MCF 10A (cell line): ENCODE measurements around the gene LRRFIP1. TPM values are rescaled to one million over a fixed set of nuclear protein-coding genes. Genes with fewer than 3 reads are reported as not detected.

Source experiments
- BruUV-seq: library from RNA; stranded (reverse); fragments of 400-500 nt; replicated peaks from 2 replicates; lab custom pipeline; 2021; lab: Mats Ljungman, UMichigan
- CTCF ChIA-PET: fragments of 300-600 bp; sonication (Branson Sonifier 250); formaldehyde crosslinking; extraction: SDS; loops from one replicate; lab custom pipeline; 2021; ENCODE audit warnings: antibody characterized with exemption, inconsistent platforms; lab: Yijun Ruan, JAX
- POLR2A ChIA-PET: fragments of 300-600, 350-650 bp; sonication (Branson Sonifier 250); formaldehyde crosslinking; extraction: SDS; loops from one replicate; lab custom pipeline; 2020; ENCODE audit warnings: antibody characterized with exemption, inconsistent platforms; lab: Yijun Ruan, JAX
- DNase-seq: peaks from one replicate; pipeline ENCODE4 v3.0.0-alpha.2; 2018; ENCODE audit not compliant: unreplicated experiment
- H3K27ac Mint-ChIP-seq: one replicate; pipeline ENCODE4 v1.8.0; 2022; ENCODE audit warnings: mild to moderate bottlenecking, low read depth, mixed read lengths; ENCODE audit not compliant: unreplicated experiment
- H3K27me3 Mint-ChIP-seq: one replicate; pipeline ENCODE4 v1.8.0; 2022; ENCODE audit warnings: mixed read lengths; ENCODE audit not compliant: insufficient read depth, unreplicated experiment
- H3K36me3 Mint-ChIP-seq: one replicate; pipeline ENCODE4 v1.8.0; 2022; ENCODE audit warnings: mild to moderate bottlenecking, moderate library complexity, mixed read lengths; ENCODE audit not compliant: insufficient read depth, unreplicated experiment
- H3K4me1 Mint-ChIP-seq: one replicate; pipeline ENCODE4 v1.8.0; 2022; ENCODE audit warnings: mixed read lengths; ENCODE audit not compliant: insufficient read depth, unreplicated experiment
- H3K4me3 Mint-ChIP-seq: one replicate; pipeline ENCODE4 v1.8.0; 2022; ENCODE audit warnings: mild to moderate bottlenecking, moderate library complexity, mixed read lengths; ENCODE audit not compliant: unreplicated experiment
- H3K9me3 Mint-ChIP-seq: one replicate; pipeline ENCODE4 v1.8.0; 2022; ENCODE audit warnings: mixed read lengths; ENCODE audit not compliant: unreplicated experiment
- intact Hi-C: fragments of 100-400 bp; cut with micrococcal nuclease; formaldehyde crosslinking; loops from 2 replicates; pipeline ENCODE4 v1.14.1; 2022
- total RNA-seq: library from RNA; stranded (reverse); gene quantifications from 2 replicates; pipeline ENCODE4 v1.2.3, GENCODE V29; 2022
- TF ChIP-seq, protein P1 (sequence below): fragments of 200-600 bp; IDR thresholded peaks from one replicate; pipeline ENCODE4 v1.8.0; 2022; ENCODE audit warnings: antibody characterized with exemption, mild to moderate bottlenecking; ENCODE audit not compliant: unreplicated experiment

Gene LRRFIP1
- total RNA-seq, 1 experiment from 2014 or later, result 197 TPM

DNA sequence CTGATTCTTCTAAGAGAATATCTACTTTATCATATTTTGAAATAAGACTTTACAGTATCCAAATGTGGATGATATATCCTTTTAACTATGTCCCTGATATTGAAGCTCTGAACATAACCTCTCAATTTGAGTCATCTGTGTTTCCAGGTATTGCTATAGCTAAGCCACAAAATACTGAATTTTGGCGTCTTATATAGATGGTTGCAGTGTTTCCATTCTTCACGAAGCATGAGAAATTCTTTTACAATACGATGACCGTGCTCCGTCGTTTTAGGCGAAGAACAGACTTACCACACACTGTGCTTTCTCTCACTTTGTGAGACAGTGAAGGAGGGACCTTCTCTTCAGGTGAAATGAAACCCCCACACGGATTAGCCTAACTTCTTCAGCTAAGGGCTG lies 45.3 kb downstream of the LRRFIP1 start:
- ChIA-PET CTCF (interaction anchor here (0.6 to 8.5 kb wide), 33 partner anchors 8 to 1510 kb away, joined by 3 to 206 read pairs (median 6); no protein-coding TSS in a partner anchor), POLR2A (interaction anchor here (0.7 to 8.6 kb wide), 8 partner anchors 9 to 559 kb away, joined by 3 to 150 read pairs (median 4); partner anchors contain the start of gene RAB17)
- Mint-ChIP-seq H3K4me1 (peaks cover 14% of the 10 kb centered on the region), H3K27ac (no peak overlapping the region), H3K4me3 (peak overlapping the region; percentile 73), H3K9me3 (no peaks in the 10 kb centered on the region), H3K36me3 (no peaks in the 10 kb centered on the region), H3K27me3 (no peaks in the 10 kb centered on the region)
- TF ChIP-seq, protein P1, sequence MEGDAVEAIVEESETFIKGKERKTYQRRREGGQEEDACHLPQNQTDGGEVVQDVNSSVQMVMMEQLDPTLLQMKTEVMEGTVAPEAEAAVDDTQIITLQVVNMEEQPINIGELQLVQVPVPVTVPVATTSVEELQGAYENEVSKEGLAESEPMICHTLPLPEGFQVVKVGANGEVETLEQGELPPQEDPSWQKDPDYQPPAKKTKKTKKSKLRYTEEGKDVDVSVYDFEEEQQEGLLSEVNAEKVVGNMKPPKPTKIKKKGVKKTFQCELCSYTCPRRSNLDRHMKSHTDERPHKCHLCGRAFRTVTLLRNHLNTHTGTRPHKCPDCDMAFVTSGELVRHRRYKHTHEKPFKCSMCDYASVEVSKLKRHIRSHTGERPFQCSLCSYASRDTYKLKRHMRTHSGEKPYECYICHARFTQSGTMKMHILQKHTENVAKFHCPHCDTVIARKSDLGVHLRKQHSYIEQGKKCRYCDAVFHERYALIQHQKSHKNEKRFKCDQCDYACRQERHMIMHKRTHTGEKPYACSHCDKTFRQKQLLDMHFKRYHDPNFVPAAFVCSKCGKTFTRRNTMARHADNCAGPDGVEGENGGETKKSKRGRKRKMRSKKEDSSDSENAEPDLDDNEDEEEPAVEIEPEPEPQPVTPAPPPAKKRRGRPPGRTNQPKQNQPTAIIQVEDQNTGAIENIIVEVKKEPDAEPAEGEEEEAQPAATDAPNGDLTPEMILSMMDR, result no peak
- intact Hi-C loops, result loop anchor here (1.0 to 2.0 kb wide), 4 partner anchors 15 to 102 kb away; no protein-coding TSS in a partner anchor
- DNase-seq, result no peak
- no TSS peak for BruUV-seq

DNA sequence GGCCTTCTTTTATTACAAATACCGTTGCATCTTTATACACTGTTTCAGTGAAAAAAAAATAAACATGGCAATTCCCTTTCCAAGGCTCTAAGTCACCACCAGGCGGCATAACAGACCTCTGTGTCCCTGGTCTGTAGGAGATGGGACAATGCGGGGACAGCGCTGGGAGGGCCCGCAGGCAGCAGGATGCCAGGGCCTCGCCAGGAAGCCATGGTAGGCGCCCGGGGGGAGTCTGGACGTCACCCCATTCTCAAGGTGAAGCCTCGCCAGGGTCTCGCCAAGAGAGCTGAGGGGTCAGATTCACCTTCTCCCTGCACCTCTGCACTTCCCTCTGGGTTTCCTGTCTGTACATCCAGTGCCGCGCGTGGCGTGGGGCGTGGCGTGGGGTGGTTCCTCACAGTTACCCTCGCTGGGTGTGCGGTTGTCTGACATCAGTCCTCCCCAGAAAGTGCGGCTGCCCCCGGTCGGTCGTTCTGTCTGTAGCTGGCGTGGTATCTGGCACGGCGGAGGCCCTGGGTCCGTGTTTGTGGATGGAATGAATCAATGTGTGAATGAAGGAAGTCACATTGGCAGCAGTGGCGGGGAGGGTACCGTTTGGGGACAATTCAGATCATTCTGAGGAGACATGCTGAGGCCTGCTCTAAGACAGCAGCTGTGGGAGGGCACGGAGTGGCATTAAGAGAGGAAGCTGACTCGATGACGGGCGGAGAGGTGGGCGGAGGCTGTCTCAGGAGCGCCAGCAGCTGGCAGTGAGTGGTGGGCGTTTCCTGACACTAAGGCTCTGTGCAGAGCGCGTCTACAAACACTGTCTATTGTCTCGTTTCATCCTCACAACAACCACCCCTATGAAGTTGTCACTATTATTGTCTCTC lies 46.0 kb downstream of the LRRFIP1 start:
- Mint-ChIP-seq H3K27ac (peak overlapping the region; percentile 85), H3K36me3 (no peaks in the 10 kb centered on the region), H3K4me3 (peak overlapping the region; percentile 73), H3K9me3 (no peaks in the 10 kb centered on the region), H3K27me3 (no peaks in the 10 kb centered on the region), H3K4me1 (peaks cover 14% of the 10 kb centered on the region)
- TF ChIP-seq, protein P1, result peak; percentile 90
- no TSS peak for BruUV-seq
- peak; percentile 79 for DNase-seq
- POLR2A ChIA-PET, result interaction anchor here (0.7 to 8.6 kb wide), 16 partner anchors 9 to 1031 kb away, joined by 3 to 150 read pairs (median 3); partner anchors contain the start of gene RAB17
- intact Hi-C loops, result loop anchor here (1.0 to 2.0 kb wide), 4 partner anchors 14 to 101 kb away; no protein-coding TSS in a partner anchor
- CTCF ChIA-PET, result interaction anchor here (0.6 to 8.5 kb wide), 37 partner anchors 9 to 1510 kb away, joined by 3 to 206 read pairs (median 5); no protein-coding TSS in a partner anchor

GRCh38 chr2:237674731-237675276 lies 47.4 kb downstream of the LRRFIP1 start:
- no TSS peak for BruUV-seq
- peak overlapping the region; percentile 96 for H3K27ac Mint-ChIP-seq
- ChIA-PET CTCF (interaction anchor here (1.2 to 8.5 kb wide), 6 partner anchors 12 to 100 kb away, joined by 5 to 206 read pairs (median 18); no protein-coding TSS in a partner anchor), POLR2A (interaction anchor here (0.6 to 8.6 kb wide), 6 partner anchors 10 to 1783 kb away, joined by 3 to 150 read pairs (median 6); no protein-coding TSS in a partner anchor)
- TF ChIP-seq, protein P1, result no peak
- no peaks in the 10 kb centered on the region for H3K9me3 Mint-ChIP-seq
- peaks cover 14% of the 10 kb centered on the region for H3K4me1 Mint-ChIP-seq
- H3K4me3 Mint-ChIP-seq, result peak overlapping the region; percentile 58
- intact Hi-C loops, result no loop called here
- H3K36me3 Mint-ChIP-seq, result no peaks in the 10 kb centered on the region
- H3K27me3 Mint-ChIP-seq, result no peaks in the 10 kb centered on the region
- DNase-seq, result peak; percentile 59
